ENCODE measurements around the gene DTNBP1.

- TF ChIP-seq CTCF (IDR thresholded peaks at IDR 0.05) (no peak), POLR2AphosphoS5 (IDR thresholded peaks at IDR 0.05; ENCODE audit: insufficient read depth in 1 of 2, low read depth in 1 of 2) (no peak), POLR2A (IDR thresholded peaks at IDR 0.05) (no peak)
Observed at GRCh38 chr6:15474196-15474595, 188.6 kb downstream of the DTNBP1 start.

Data from vagina (tissue), 2 donors.